Upper lobe of right lung (tissue), 1 donor: Measurements from ENCODE around the gene CACHD1. TPM values are rescaled to one million over a fixed set of nuclear protein-coding genes. Genes with fewer than 3 reads are reported as not detected.

Experiments used
- ATAC-seq: fragments of 200-7000 bp; cut with Tn5 transposase; one replicate; pipeline ENCODE4 v1.9.1; 2020; ENCODE audit warnings: mild to moderate bottlenecking, moderate library complexity
- DNase-seq: peaks from one replicate; pipeline ENCODE4 v3.0.0-alpha.2; 2020
- H3K27ac ChIP-seq: fragments of 200-600 bp; one replicate; pipeline ENCODE4 v1.8.0; 2022
- H3K27me3 ChIP-seq: fragments of 200-600 bp; one replicate; pipeline ENCODE4 v1.8.0; 2022; ENCODE audit warnings: mild to moderate bottlenecking
- H3K36me3 ChIP-seq: fragments of 200-600 bp; one replicate; pipeline ENCODE4 v1.8.0; 2022
- H3K4me1 ChIP-seq: fragments of 200-600 bp; one replicate; pipeline ENCODE4 v1.8.0; 2022
- H3K4me3 ChIP-seq: fragments of 200-600 bp; one replicate; pipeline ENCODE4 v1.8.0; 2022; ENCODE audit warnings: mild to moderate bottlenecking
- H3K9me3 ChIP-seq: fragments of 200-600 bp; one replicate; pipeline ENCODE4 v1.8.0; 2022
- CTCF ChIP-seq: fragments of 200-600 bp; IDR thresholded peaks from one replicate; pipeline ENCODE4 v1.8.0; 2022; ENCODE audit warnings: antibody characterized with exemption
- intact Hi-C: fragments of 100-400 bp; cut with DNase I; formaldehyde crosslinking; loops from one replicate; pipeline ENCODE4 v1.11.0; 2022
- total RNA-seq: library from RNA; stranded (reverse); fragmentation: NEBNext Ultra II Directional; extraction: Animal tissue kit (Norgen Biotek cat#: 25700); gene quantifications from one replicate; pipeline ENCODE4 v1.2.1, GENCODE V29; 2021
- donor health status: DM: no; HTN: yes; CAD: no; lungs with severe emphysema.

Gene CACHD1
- total RNA-seq, 1 donor from 2014 or later: 31.8 TPM

GRCh38 chr1:64538389-64538788, 68.5 kb downstream of the CACHD1 start:
- H3K9me3 ChIP-seq: no peaks in the 10 kb centered on the region
- intact Hi-C loops: no loop called here
- TF ChIP-seq CTCF: no peak
- DNase-seq (no peak), ATAC-seq (no peak)
- no peak overlapping the region for H3K4me3 ChIP-seq
- no peaks in the 10 kb centered on the region for H3K27me3 ChIP-seq
- H3K27ac ChIP-seq: no peak overlapping the region
- no peaks in the 10 kb centered on the region for H3K36me3 ChIP-seq
- H3K4me1 ChIP-seq: peaks cover 33% of the 10 kb centered on the region

- DNase-seq: no peak
- Histone ChIP-seq H3K27ac (peak overlapping the region; percentile 61), H3K36me3 (no peaks in the 10 kb centered on the region), H3K4me1 (peaks cover 33% of the 10 kb centered on the region), H3K27me3 (no peaks in the 10 kb centered on the region), H3K9me3 (no peaks in the 10 kb centered on the region), H3K4me3 (no peak overlapping the region)
- no peak for ATAC-seq
- TF ChIP-seq CTCF: no peak
- intact Hi-C loops: no loop called here
Measured at GRCh38 chr1:64539289-64539688, 69.4 kb downstream of the CACHD1 start.

- DNase-seq: no peak
- intact Hi-C loops: no loop called here
Measured at GRCh38 chr1:64539781-64540218, 69.9 kb downstream of the CACHD1 start.

GRCh38 chr1:64540265-64540791, 70.4 kb downstream of the CACHD1 start:
- Histone ChIP-seq H3K4me1 (peaks cover 28% of the 10 kb centered on the region), H3K36me3 (no peaks in the 10 kb centered on the region), H3K9me3 (no peaks in the 10 kb centered on the region), H3K4me3 (peak overlapping the region; percentile 27), H3K27me3 (no peaks in the 10 kb centered on the region), H3K27ac (peak overlapping the region; percentile 61)
- no peak for TF ChIP-seq CTCF
- DNase-seq (no peak), ATAC-seq (peak; percentile 40)
- intact Hi-C loops: no loop called here

More at GRCh38 chr1:64539781-64540218, 69.9 kb downstream of the CACHD1 start:
- peak overlapping the region; percentile 61 for H3K27ac ChIP-seq
- no peaks in the 10 kb centered on the region for H3K27me3 ChIP-seq
- H3K4me1 ChIP-seq: peaks cover 32% of the 10 kb centered on the region
- H3K36me3 ChIP-seq: no peaks in the 10 kb centered on the region
- H3K9me3 ChIP-seq: no peaks in the 10 kb centered on the region
- no peak for TF ChIP-seq CTCF
- no peak for ATAC-seq
- peak overlapping the region; percentile 27 for H3K4me3 ChIP-seq

GRCh38 chr1:64542118-64542517, 72.2 kb downstream of the CACHD1 start:
- no peaks in the 10 kb centered on the region for H3K36me3 ChIP-seq
- no peaks in the 10 kb centered on the region for H3K27me3 ChIP-seq
- H3K27ac ChIP-seq: no peak overlapping the region
- TF ChIP-seq CTCF: no peak
- intact Hi-C loops: no loop called here
- H3K4me3 ChIP-seq: no peak overlapping the region
- no peak for ATAC-seq
- H3K9me3 ChIP-seq: no peaks in the 10 kb centered on the region
- H3K4me1 ChIP-seq: peaks cover 19% of the 10 kb centered on the region
- no peak for DNase-seq

- no peak for TF ChIP-seq CTCF
- Histone ChIP-seq H3K4me3 (no peak overlapping the region), H3K9me3 (no peaks in the 10 kb centered on the region), H3K27me3 (no peaks in the 10 kb centered on the region), H3K36me3 (no peaks in the 10 kb centered on the region), H3K4me1 (peaks cover 19% of the 10 kb centered on the region), H3K27ac (no peak overlapping the region)
- ATAC-seq (no peak), DNase-seq (no peak)
- intact Hi-C loops: no loop called here
Measured at GRCh38 chr1:64543831-64544230, 73.9 kb downstream of the CACHD1 start.
